ENCODE results near the gene THSD4. TPM values are rescaled to one million over a fixed set of nuclear protein-coding genes. Genes with fewer than 3 reads are reported as not detected.

The THSD4 gene
- total RNA-seq, 1 experiment from 2014 or later, result 29.3 TPM

DNA sequence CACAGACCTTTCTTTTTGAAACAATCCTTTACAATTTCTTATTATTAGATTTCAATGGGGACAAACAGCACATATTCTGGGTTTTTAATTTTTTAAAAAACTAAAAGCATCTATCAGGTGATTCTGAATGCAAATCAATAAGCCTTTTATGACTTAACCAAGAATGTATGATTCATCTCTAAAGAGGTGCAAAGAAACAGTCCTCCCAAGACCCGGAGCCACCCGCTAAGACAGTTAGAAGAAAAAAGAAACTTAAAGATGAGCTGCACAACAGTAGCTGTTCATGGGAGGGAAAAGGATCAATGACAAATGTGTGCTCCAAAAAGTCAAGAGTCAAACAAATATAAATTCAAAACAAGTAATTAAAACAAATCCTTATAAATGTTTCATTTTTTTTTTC is 319.5 kb downstream of the THSD4 start:
- BruUV-seq (replicated peaks), result no TSS peak
- no peak overlapping the region for H3K4me2 ChIP-seq

DNA sequence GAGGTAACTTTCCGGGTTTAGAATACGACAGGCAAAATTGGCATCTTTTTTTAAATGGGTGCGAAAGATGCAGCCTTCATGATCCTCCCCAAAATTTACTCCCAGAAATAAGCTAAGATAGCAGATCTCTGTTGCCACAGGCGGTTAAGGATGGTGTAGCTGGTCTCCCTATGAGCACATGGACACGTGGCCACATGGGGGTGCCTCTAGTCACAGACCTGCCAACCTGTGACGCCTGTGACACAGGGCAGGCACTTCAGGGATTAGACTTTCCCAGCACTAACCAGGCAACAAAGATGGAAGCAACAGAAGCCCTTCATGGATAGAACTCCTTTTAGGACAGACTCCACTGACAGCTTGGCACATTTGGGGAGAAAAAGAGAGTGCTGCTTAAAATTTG is 320.3 kb downstream of the THSD4 start:
- Histone ChIP-seq H3K4me2 (no peak overlapping the region), H3K4me3 (no peak overlapping the region), H4K20me1 (ENCODE audit: insufficient read depth) (no peaks in the 10 kb centered on the region), H3K9me3 (ENCODE audit: insufficient read depth, low read depth) (peaks cover 8% of the 10 kb centered on the region; the same call in 1 of the 2 replicates), H3K79me2 (ENCODE audit: low read depth) (no peaks in the 10 kb centered on the region), H3K4me1 (replicated peaks; ENCODE audit: insufficient read depth) (peaks cover 27% of the 10 kb centered on the region), H3K27me3 (ENCODE audit: insufficient read depth, low read depth) (no peaks in the 10 kb centered on the region), H3K9me2 (ENCODE audit: insufficient read depth) (no peaks in the 10 kb centered on the region), H2AFZ (no peak overlapping the region), H3F3A (ENCODE audit: insufficient read depth, low read depth) (no peaks in the 10 kb centered on the region; the same call in 1 of the 2 replicates), H3K36me3 (ENCODE audit: low read depth) (no peaks in the 10 kb centered on the region), H3K27ac (no peak overlapping the region)
- TF ChIP-seq, protein P1, sequence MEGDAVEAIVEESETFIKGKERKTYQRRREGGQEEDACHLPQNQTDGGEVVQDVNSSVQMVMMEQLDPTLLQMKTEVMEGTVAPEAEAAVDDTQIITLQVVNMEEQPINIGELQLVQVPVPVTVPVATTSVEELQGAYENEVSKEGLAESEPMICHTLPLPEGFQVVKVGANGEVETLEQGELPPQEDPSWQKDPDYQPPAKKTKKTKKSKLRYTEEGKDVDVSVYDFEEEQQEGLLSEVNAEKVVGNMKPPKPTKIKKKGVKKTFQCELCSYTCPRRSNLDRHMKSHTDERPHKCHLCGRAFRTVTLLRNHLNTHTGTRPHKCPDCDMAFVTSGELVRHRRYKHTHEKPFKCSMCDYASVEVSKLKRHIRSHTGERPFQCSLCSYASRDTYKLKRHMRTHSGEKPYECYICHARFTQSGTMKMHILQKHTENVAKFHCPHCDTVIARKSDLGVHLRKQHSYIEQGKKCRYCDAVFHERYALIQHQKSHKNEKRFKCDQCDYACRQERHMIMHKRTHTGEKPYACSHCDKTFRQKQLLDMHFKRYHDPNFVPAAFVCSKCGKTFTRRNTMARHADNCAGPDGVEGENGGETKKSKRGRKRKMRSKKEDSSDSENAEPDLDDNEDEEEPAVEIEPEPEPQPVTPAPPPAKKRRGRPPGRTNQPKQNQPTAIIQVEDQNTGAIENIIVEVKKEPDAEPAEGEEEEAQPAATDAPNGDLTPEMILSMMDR (conservative IDR thresholded peaks at IDR 0.05), result no peak
- TF ChIP-seq EZH2 (IDR thresholded peaks at IDR 0.05; ENCODE audit: low read depth), result no peak
- intact Hi-C loops (cut with micrococcal nuclease; ENCODE audit: unreplicated experiment), result loop anchor here (10.0 kb wide), 1 partner anchor 111 kb away; no protein-coding TSS in a partner anchor
- CTCF ChIA-PET, result interaction anchor here (1.1 kb wide), 1 partner anchor 49 kb away, joined by 3 read pairs; no protein-coding TSS in a partner anchor
- no peak for DNase-seq
- no TSS peak for BruUV-seq (replicated peaks)
- POLR2A ChIA-PET (ENCODE audit: unreplicated experiment), result no interaction called here

More for the DNA sequence above, 319.5 kb downstream of the THSD4 start:
- intact Hi-C loops (cut with micrococcal nuclease; ENCODE audit: unreplicated experiment), result loop anchor here (10.0 kb wide), 1 partner anchor 110 kb away; no protein-coding TSS in a partner anchor
- H4K20me1 ChIP-seq (ENCODE audit: insufficient read depth), result no peaks in the 10 kb centered on the region
- TF ChIP-seq EZH2 (IDR thresholded peaks at IDR 0.05; ENCODE audit: low read depth), result no peak
- TF ChIP-seq, protein P1 (conservative IDR thresholded peaks at IDR 0.05), result no peak
- ChIA-PET CTCF (interaction anchor here (0.5 to 1.1 kb wide), 2 partner anchors 49 to 397 kb away, joined by 3 read pairs; no protein-coding TSS in a partner anchor), POLR2A (ENCODE audit: unreplicated experiment) (no interaction called here)
- no peak for DNase-seq
- H3K27ac ChIP-seq, result no peak overlapping the region
- H3K36me3 ChIP-seq (ENCODE audit: low read depth), result no peaks in the 10 kb centered on the region
- H3K27me3 ChIP-seq (ENCODE audit: insufficient read depth, low read depth), result no peaks in the 10 kb centered on the region
- H3K9me2 ChIP-seq (ENCODE audit: insufficient read depth), result no peaks in the 10 kb centered on the region
- H3K79me2 ChIP-seq (ENCODE audit: low read depth), result no peaks in the 10 kb centered on the region
- H3F3A ChIP-seq (ENCODE audit: insufficient read depth, low read depth), result no peaks in the 10 kb centered on the region; the same call in 1 of the 2 replicates
- peaks cover 8% of the 10 kb centered on the region; the same call in 1 of the 2 replicates for H3K9me3 ChIP-seq (ENCODE audit: insufficient read depth, low read depth)
- peaks cover 20% of the 10 kb centered on the region for H3K4me1 ChIP-seq (replicated peaks; ENCODE audit: insufficient read depth)
- H2AFZ ChIP-seq, result no peak overlapping the region
- no peak overlapping the region for H3K4me3 ChIP-seq

DNA sequence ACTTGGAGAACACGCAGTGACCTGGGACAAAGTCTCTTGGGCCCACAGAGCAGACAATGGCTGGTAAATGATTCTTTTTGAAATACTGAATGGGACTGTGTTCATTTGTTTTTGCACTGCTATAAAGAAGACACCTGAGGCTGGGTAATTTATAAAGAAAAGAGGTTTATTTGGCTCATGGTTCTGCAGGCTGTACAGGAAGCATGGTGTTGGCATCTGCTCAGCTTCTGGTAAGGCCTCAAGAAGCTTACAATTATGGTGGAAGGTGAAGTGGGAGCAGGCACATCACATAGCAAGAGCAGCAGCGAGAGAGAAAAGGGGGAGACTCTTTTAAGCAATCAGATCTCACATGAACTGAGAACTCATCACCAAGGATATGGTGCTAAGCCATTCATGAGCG is 321.6 kb downstream of the THSD4 start:
- no peak for DNase-seq
- Histone ChIP-seq H3K27ac (no peak overlapping the region), H3K4me3 (no peak overlapping the region), H3K9me2 (ENCODE audit: insufficient read depth) (no peaks in the 10 kb centered on the region), H2AFZ (no peak overlapping the region), H4K20me1 (ENCODE audit: insufficient read depth) (no peaks in the 10 kb centered on the region), H3K36me3 (ENCODE audit: low read depth) (no peaks in the 10 kb centered on the region), H3F3A (ENCODE audit: insufficient read depth, low read depth) (no peaks in the 10 kb centered on the region; the same call in 1 of the 2 replicates), H3K4me2 (no peak overlapping the region), H3K9me3 (ENCODE audit: insufficient read depth, low read depth) (peaks cover 8% of the 10 kb centered on the region; the same call in 1 of the 2 replicates), H3K4me1 (replicated peaks; ENCODE audit: insufficient read depth) (peaks cover 30% of the 10 kb centered on the region), H3K79me2 (ENCODE audit: low read depth) (no peaks in the 10 kb centered on the region), H3K27me3 (ENCODE audit: insufficient read depth, low read depth) (no peaks in the 10 kb centered on the region)
- no peak for TF ChIP-seq EZH2 (IDR thresholded peaks at IDR 0.05; ENCODE audit: low read depth)
- TF ChIP-seq, protein P1 (conservative IDR thresholded peaks at IDR 0.05), result no peak
- no TSS peak for BruUV-seq (replicated peaks)
- intact Hi-C loops (cut with micrococcal nuclease; ENCODE audit: unreplicated experiment), result loop anchor here (10.0 kb wide), 1 partner anchor 112 kb away; no protein-coding TSS in a partner anchor
- ChIA-PET POLR2A (ENCODE audit: unreplicated experiment) (no interaction called here), CTCF (no interaction called here)
